GM12878 (cell line): ENCODE results near the gene CLCN7. TPM values are rescaled to one million over a fixed set of nuclear protein-coding genes. Genes with fewer than 3 reads are reported as not detected.

Experiments
- ATAC-seq: fragments of 200-7000 bp; cut with Tn5 transposase; 3 replicates; pipeline ENCODE4 v1.9.1; 2020; ENCODE audit warnings: mild to moderate bottlenecking, moderate library complexity
- BruUV-seq: library from RNA; stranded (reverse); fragments of 400-500 nt; replicated peaks from 2 replicates; lab custom pipeline; 2021; lab: Mats Ljungman, UMichigan
- CTCF ChIA-PET: fragments of 300-600 bp; sonication (Branson Sonifier 250); formaldehyde crosslinking; extraction: SDS; loops from one replicate; lab custom pipeline; 2021; ENCODE audit warnings: inconsistent platforms; lab: Yijun Ruan, JAX
- POLR2A ChIA-PET: fragments of 350-600 bp; formaldehyde crosslinking; extraction: SDS; loops from one replicate; lab custom pipeline; 2021; ENCODE audit warnings: inconsistent platforms; lab: Charles Lee
- RAD21 ChIA-PET: fragments of 300-600 bp; sonication (Branson Sonifier 250); formaldehyde crosslinking; loops from one replicate; lab custom pipeline; 2023; ENCODE audit warnings: antibody characterized with exemption; ENCODE audit not compliant: unreplicated experiment; lab: Charles Lee
- SMC1A ChIA-PET: fragments of 300-600 bp; sonication (Branson Sonifier 250); formaldehyde crosslinking; loops from one replicate; lab custom pipeline; 2023; ENCODE audit not compliant: unreplicated experiment, uncharacterized antibody; lab: Charles Lee
- DNase-seq: peaks from one replicate; pipeline ENCODE4 v3.0.0-alpha.2; 2011; ENCODE audit warnings: low read depth, low spot score
- FAIRE-seq: peaks from 3 replicates; lab custom pipeline; 2011; peaks lifted over from hg19 to GRCh38; lab: Jason Lieb, UNC
- H2AFZ ChIP-seq: 2 replicates; pipeline ENCODE4 v1.6.0; 2011; ENCODE audit warnings: low read depth, low read length, control low read depth; ENCODE audit not compliant: control insufficient read depth
- H3K27ac ChIP-seq: 2 replicates; pipeline ENCODE4 v1.5.1; 2011; ENCODE audit warnings: control low read depth; ENCODE audit not compliant: control insufficient read depth, insufficient read depth
- H3K27me3 ChIP-seq, 2 experiments: replicated peaks in 1 of 2; 2 replicates each; pipeline versions ENCODE4 v1.6.0 to v1.6.1; 2011; ENCODE audit warnings: low read length in 1 of 2; ENCODE audit not compliant: control insufficient read depth in 2 of 2, insufficient read depth in 2 of 2
- H3K36me3 ChIP-seq, 2 experiments: 2 replicates each; pipeline ENCODE4 v1.5.1; 2011; ENCODE audit warnings: low read length in 1 of 2; ENCODE audit not compliant: control insufficient read depth in 2 of 2, insufficient read depth in 2 of 2
- H3K4me1 ChIP-seq: 2 replicates; pipeline ENCODE4 v1.6.1; 2011; ENCODE audit warnings: mild to moderate bottlenecking, low read length, moderate library complexity, mixed read lengths; ENCODE audit not compliant: control insufficient read depth, insufficient read depth
- H3K4me2 ChIP-seq: 2 replicates; pipeline ENCODE4 v1.6.0; 2011; ENCODE audit warnings: control low read depth; ENCODE audit not compliant: control insufficient read depth, insufficient read depth
- H3K4me3 ChIP-seq: fragments of 200-600 bp; sonication (generic); 2 replicates; pipeline ENCODE4 v1.5.1; 2016
- H3K79me2 ChIP-seq: 2 replicates; pipeline ENCODE4 v1.6.0; 2011; ENCODE audit warnings: low read length; ENCODE audit not compliant: control insufficient read depth, insufficient read depth
- H3K9ac ChIP-seq: 2 replicates; pipeline ENCODE4 v1.8.0; 2011; ENCODE audit warnings: low read length, control low read depth, mixed read lengths; ENCODE audit not compliant: control insufficient read depth, insufficient read depth
- H3K9me3 ChIP-seq: replicated peaks from 3 replicates; pipeline ENCODE4 v1.5.1; 2011; ENCODE audit warnings: mild to moderate bottlenecking, low read length; ENCODE audit not compliant: control insufficient read depth, insufficient read depth
- H4K20me1 ChIP-seq: 2 replicates; pipeline ENCODE4 v1.6.0; 2011; ENCODE audit not compliant: control insufficient read depth, insufficient read depth
- CHD1 ChIP-seq: IDR thresholded peaks from 2 replicates; pipeline ENCODE4 v1.6.1; 2012; ENCODE audit warnings: low read depth, low read length, improper control_type of control experiment
- CREM ChIP-seq: IDR thresholded peaks from 2 replicates; pipeline ENCODE4 v1.6.1; 2014; ENCODE audit warnings: antibody characterized with exemption, low read depth
- HDGF ChIP-seq: fragments of 450-650 bp; IDR thresholded peaks from 2 replicates; pipeline ENCODE4 v1.6.1; 2016; ENCODE audit warnings: antibody characterized with exemption
- KDM1A ChIP-seq: fragments of 200-600 bp; sonication (generic); IDR thresholded peaks from 2 replicates; pipeline ENCODE4 v1.6.1; 2016; ENCODE audit warnings: borderline replicate concordance
- NR2C1 ChIP-seq: fragments of 450-650 bp; IDR thresholded peaks from 2 replicates; pipeline ENCODE4 v1.6.1; 2017; ENCODE audit warnings: antibody characterized with exemption, mild to moderate bottlenecking, moderate library complexity
- NR2C2 ChIP-seq: IDR thresholded peaks from 2 replicates; pipeline ENCODE4 v1.6.1; 2011; ENCODE audit warnings: borderline replicate concordance, low read depth; ENCODE audit not compliant: control insufficient read depth, insufficient read length
- RBBP5 ChIP-seq: fragments of 200-600 bp; sonication (generic); conservative IDR thresholded peaks from 2 replicates; pipeline ENCODE4 v1.6.1; 2016
- RUNX3 ChIP-seq: IDR thresholded peaks from 2 replicates; pipeline ENCODE4 v1.6.1; 2012; ENCODE audit warnings: low read length, inconsistent platforms
- SIX5 ChIP-seq: IDR thresholded peaks from 2 replicates; pipeline ENCODE4 v1.6.1; 2011; ENCODE audit warnings: mild to moderate bottlenecking, low read depth, low read length, moderate library complexity; ENCODE audit not compliant: severe bottlenecking
- SREBF2 ChIP-seq: IDR thresholded peaks from 2 replicates; pipeline ENCODE4 v1.6.1; 2012; ENCODE audit warnings: mild to moderate bottlenecking, low read length
- ZBTB33 ChIP-seq: fragments of 450-650 bp; IDR thresholded peaks from 2 replicates; pipeline ENCODE4 v1.6.1; 2017; ENCODE audit warnings: mild to moderate bottlenecking
- WGBS: methylation state at CpG from one replicate; pipeline ENCODE4 v1.1.6; 2016; ENCODE audit warnings: low lambda C conversion rate; ENCODE audit not compliant: insufficient replicate concordance, insufficient coverage; ENCODE audit errors: missing lambda C conversion rate; 5-methylcytosine and 5-hydroxymethylcytosine counted together
- in situ Hi-C: fragments of 300-500 bp; cut with MboI; formaldehyde crosslinking; loops from 9 replicates; pipeline ENCODE4 v1.14.3; 2018; ENCODE audit warnings: mixed read lengths
- intact Hi-C: fragments of 100-400 bp; cut with micrococcal nuclease; formaldehyde crosslinking; loops from one replicate; pipeline ENCODE4 v1.14.2; 2022; ENCODE audit not compliant: unreplicated experiment
- polyA plus RNA-seq, 11 experiments: library from polyadenylated mRNA; depleted of rRNA in 4 of 11; unstranded in 6 of 11; stranded (reverse) in 5 of 11; fragments of >200 nt; fragmentation: Nextera tagmentation in 4 of 11; fragmentation: Illumina TruSeq in 1 of 11; extraction: Ambion mirVana in 4 of 11; extraction: Trizol in 1 of 11; gene quantifications; 1 replicate in 1 of 11; 2 replicates in 10 of 11; pipeline versions ENCODE4 v1.2.1 to v1.2.3, GENCODE V29; 2011 to 2016; ENCODE audit warnings: inconsistent platforms in 2 of 11, missing spikeins in 2 of 11, low read depth in 1 of 11
- total RNA-seq, 4 experiments: library from RNA; depleted of rRNA in 3 of 4; stranded (reverse); fragments of >200 nt in 3 of 4; fragmentation: Illumina TruSeq in 1 of 4; extraction: Trizol in 1 of 4; gene quantifications; 2 replicates each; pipeline versions ENCODE4 v1.2.1 to v1.2.3, GENCODE V29; 2013 to 2021
- TF ChIP-seq, protein P1 (sequence below): IDR thresholded peaks from 2 replicates; pipeline ENCODE4 v1.6.1; 2012; ENCODE audit warnings: low read depth, low read length, improper control_type of control experiment
- TF ChIP-seq, protein P2 (sequence below): fragments of 150-350 bp; IDR thresholded peaks from 2 replicates; pipeline ENCODE4 v1.6.1; 2014; ENCODE audit warnings: mild to moderate bottlenecking, low read depth, low read length
- TF ChIP-seq, protein P3 (sequence below): fragments of 450-650 bp; IDR thresholded peaks from 2 replicates; pipeline ENCODE4 v1.6.1; 2017; ENCODE audit warnings: low read depth, mild to moderate bottlenecking, moderate library complexity
- TF ChIP-seq, protein P4 (sequence below): fragments of 450-650 bp; IDR thresholded peaks from 2 replicates; pipeline ENCODE4 v1.6.1; 2017; ENCODE audit warnings: mild to moderate bottlenecking, moderate library complexity

CLCN7 gene
- total and polyA plus RNA-seq, 10 of the 15 experiments (the other 5 are each of a cell fraction or from before 2014, with no cell fraction given), result 0.04 to 62.5 (median 19.9) TPM

DNA sequence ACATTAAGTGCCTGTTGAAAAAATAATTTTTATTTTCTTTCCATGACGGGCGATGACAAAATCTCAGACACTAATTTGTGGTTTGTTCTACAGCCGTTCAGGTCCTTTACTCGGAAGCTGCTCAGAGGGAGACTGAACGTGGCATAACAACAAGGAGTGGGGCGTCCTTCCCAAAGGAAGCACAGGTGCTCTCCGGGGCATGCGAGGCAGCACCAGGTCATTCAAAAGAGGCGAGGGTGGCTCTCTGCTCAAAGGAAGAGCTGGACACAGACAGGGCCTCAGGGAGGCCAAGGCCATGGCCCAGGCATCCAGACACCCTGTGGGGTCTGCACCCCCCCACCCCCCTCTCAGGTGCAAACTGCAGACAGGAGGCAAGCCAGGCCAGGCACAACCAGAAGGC, 76.5 kb downstream of the CLCN7 start (continued):
- TF ChIP-seq, protein P1, sequence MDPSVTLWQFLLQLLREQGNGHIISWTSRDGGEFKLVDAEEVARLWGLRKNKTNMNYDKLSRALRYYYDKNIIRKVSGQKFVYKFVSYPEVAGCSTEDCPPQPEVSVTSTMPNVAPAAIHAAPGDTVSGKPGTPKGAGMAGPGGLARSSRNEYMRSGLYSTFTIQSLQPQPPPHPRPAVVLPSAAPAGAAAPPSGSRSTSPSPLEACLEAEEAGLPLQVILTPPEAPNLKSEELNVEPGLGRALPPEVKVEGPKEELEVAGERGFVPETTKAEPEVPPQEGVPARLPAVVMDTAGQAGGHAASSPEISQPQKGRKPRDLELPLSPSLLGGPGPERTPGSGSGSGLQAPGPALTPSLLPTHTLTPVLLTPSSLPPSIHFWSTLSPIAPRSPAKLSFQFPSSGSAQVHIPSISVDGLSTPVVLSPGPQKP, result no peak
- TF ChIP-seq SIX5, result no peak
- TF ChIP-seq RUNX3, result no peak
- TF ChIP-seq NR2C1, result no peak
- TF ChIP-seq, protein P2, sequence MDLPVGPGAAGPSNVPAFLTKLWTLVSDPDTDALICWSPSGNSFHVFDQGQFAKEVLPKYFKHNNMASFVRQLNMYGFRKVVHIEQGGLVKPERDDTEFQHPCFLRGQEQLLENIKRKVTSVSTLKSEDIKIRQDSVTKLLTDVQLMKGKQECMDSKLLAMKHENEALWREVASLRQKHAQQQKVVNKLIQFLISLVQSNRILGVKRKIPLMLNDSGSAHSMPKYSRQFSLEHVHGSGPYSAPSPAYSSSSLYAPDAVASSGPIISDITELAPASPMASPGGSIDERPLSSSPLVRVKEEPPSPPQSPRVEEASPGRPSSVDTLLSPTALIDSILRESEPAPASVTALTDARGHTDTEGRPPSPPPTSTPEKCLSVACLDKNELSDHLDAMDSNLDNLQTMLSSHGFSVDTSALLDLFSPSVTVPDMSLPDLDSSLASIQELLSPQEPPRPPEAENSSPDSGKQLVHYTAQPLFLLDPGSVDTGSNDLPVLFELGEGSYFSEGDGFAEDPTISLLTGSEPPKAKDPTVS, result no peak
- TF ChIP-seq, protein P3, sequence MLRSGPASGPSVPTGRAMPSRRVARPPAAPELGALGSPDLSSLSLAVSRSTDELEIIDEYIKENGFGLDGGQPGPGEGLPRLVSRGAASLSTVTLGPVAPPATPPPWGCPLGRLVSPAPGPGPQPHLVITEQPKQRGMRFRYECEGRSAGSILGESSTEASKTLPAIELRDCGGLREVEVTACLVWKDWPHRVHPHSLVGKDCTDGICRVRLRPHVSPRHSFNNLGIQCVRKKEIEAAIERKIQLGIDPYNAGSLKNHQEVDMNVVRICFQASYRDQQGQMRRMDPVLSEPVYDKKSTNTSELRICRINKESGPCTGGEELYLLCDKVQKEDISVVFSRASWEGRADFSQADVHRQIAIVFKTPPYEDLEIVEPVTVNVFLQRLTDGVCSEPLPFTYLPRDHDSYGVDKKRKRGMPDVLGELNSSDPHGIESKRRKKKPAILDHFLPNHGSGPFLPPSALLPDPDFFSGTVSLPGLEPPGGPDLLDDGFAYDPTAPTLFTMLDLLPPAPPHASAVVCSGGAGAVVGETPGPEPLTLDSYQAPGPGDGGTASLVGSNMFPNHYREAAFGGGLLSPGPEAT, result no peak
- TF ChIP-seq HDGF, result no peak
- no peak for TF ChIP-seq CREM
- TF ChIP-seq KDM1A, result no peak

DNA sequence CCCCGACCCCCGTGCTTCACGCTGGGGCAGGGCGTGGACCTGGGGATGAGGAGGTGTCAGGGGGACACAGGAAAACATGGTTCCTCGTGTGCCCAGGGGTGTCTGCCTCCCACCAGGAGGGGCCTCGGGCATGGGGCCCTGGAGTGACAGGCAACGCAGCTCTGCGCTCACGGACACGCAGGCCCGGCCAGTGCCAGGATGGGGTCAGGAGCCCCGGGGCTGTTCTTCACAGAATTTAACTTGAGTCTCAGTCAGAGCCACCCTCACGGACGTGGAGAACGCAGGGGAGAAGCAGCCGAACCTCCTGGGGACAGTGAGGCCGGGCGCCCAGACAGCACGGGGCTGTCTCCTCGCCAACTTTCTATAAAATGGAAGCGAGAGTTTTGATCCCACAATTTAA, 77.0 kb downstream of the CLCN7 start:
- FAIRE-seq, result no peak
- RAD21 ChIA-PET, result no interaction called here
- TF ChIP-seq RBBP5, result no peak
- TF ChIP-seq ZBTB33, result no peak
- TF ChIP-seq NR2C2, result no peak
- TF ChIP-seq, protein P4, sequence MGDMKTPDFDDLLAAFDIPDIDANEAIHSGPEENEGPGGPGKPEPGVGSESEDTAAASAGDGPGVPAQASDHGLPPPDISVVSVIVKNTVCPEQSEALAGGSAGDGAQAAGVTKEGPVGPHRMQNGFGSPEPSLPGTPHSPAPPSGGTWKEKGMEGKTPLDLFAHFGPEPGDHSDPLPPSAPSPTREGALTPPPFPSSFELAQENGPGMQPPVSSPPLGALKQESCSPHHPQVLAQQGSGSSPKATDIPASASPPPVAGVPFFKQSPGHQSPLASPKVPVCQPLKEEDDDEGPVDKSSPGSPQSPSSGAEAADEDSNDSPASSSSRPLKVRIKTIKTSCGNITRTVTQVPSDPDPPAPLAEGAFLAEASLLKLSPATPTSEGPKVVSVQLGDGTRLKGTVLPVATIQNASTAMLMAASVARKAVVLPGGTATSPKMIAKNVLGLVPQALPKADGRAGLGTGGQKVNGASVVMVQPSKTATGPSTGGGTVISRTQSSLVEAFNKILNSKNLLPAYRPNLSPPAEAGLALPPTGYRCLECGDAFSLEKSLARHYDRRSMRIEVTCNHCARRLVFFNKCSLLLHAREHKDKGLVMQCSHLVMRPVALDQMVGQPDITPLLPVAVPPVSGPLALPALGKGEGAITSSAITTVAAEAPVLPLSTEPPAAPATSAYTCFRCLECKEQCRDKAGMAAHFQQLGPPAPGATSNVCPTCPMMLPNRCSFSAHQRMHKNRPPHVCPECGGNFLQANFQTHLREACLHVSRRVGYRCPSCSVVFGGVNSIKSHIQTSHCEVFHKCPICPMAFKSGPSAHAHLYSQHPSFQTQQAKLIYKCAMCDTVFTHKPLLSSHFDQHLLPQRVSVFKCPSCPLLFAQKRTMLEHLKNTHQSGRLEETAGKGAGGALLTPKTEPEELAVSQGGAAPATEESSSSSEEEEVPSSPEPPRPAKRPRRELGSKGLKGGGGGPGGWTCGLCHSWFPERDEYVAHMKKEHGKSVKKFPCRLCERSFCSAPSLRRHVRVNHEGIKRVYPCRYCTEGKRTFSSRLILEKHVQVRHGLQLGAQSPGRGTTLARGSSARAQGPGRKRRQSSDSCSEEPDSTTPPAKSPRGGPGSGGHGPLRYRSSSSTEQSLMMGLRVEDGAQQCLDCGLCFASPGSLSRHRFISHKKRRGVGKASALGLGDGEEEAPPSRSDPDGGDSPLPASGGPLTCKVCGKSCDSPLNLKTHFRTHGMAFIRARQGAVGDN, result no peak
- no peak for TF ChIP-seq CHD1
- no peak for TF ChIP-seq SREBF2

More for the DNA sequence above, 77.0 kb downstream of the CLCN7 start:
- ChIA-PET SMC1A (no interaction called here), CTCF (no interaction called here), POLR2A (no interaction called here)
- no peak overlapping the region for H3K9ac ChIP-seq
- no peaks in the 10 kb centered on the region; a peak in 2 of 4 replicates for H3K36me3 ChIP-seq
- no peaks in the 10 kb centered on the region for H3K4me1 ChIP-seq
- intact Hi-C loops, result no loop called here
- BruUV-seq, result no TSS peak
- H4K20me1 ChIP-seq, result no peaks in the 10 kb centered on the region
- ATAC-seq (no peak), DNase-seq (no peak)
- no peaks in the 10 kb centered on the region for H3K9me3 ChIP-seq
- WGBS, result 87% methylated on average over 16 of the region's 21 CpGs
- H3K27me3 ChIP-seq, result no peaks in the 10 kb centered on the region
- H3K4me3 ChIP-seq, result no peak overlapping the region
- in situ Hi-C loops, result no loop called here
- H3K79me2 ChIP-seq, result no peaks in the 10 kb centered on the region
- no peak overlapping the region for H3K27ac ChIP-seq
- H3K4me2 ChIP-seq, result no peak overlapping the region
- no peak overlapping the region for H2AFZ ChIP-seq
